ENCODE results near the gene UNC93B1. TPM values are rescaled to one million over a fixed set of nuclear protein-coding genes. Genes with fewer than 3 reads are reported as not detected.

Gene UNC93B1
- total RNA-seq, 4 donors from 2014 or later: 16.6 to 38.4 (median 31.6) TPM

DNA sequence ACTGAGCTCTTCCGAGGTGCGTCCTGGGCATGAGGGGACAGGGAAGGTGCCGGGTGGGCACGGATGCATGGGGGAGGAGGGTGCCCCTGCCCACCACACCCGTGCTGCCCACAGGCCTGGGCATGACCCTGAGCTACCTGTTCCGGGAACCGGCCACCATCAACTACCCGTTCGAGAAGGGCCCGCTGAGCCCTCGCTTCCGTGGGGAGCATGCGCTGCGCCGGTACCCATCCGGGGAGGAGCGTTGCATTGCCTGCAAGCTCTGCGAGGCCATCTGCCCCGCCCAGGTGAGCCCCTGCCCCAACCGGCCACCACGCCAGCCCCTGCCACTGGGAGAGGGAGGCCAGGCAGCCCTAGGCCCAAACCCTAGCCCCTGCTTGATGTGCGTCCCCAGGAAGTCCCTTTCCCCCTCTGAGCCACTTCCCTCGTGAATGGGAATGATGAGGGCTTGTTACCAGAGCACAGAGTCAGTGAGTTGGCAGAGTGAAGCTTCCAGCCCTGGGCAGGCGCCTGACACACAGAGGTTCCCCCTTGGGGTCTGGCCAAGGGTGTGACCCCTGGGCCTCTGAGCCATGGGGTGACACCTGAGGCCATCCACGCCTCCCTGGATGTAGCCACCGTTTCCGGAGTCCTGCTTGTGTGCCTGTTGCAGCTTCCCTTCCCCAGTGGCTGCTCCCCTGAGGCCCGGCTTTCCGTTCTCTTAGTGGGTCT, 29.3 kb upstream of the UNC93B1 start:
- peaks cover 54 to 65% (median 60%) of the 10 kb centered on the region in 4 donors for H3K4me1 ChIP-seq

DNA sequence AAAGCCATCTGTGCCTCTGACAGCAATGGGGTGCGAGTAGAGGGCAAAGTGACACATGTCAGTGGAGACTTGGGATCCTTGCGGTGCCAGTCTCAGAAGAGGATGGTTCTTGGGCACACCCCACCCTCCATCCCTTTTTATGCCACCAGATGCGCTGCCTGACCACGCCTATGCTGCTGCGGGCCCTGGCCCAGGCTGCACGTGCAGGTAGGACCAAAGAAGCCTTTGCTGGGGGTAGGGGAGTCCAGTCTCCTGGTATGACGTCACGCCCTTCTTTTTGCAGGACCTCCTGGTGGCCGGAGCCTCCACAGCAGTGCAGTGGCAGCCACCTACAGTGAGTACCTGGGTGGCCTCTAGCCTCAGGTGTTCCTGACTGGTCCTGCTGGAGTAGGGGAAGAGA, 28.1 kb upstream of the UNC93B1 start:
- H3K27ac ChIP-seq (replicated peaks in 1 of 4): peak overlapping the region; percentile 90 to 95 (median 92)
- no peak for TF ChIP-seq EP300 (IDR thresholded peaks at IDR 0.05)
- TF ChIP-seq, protein P1, sequence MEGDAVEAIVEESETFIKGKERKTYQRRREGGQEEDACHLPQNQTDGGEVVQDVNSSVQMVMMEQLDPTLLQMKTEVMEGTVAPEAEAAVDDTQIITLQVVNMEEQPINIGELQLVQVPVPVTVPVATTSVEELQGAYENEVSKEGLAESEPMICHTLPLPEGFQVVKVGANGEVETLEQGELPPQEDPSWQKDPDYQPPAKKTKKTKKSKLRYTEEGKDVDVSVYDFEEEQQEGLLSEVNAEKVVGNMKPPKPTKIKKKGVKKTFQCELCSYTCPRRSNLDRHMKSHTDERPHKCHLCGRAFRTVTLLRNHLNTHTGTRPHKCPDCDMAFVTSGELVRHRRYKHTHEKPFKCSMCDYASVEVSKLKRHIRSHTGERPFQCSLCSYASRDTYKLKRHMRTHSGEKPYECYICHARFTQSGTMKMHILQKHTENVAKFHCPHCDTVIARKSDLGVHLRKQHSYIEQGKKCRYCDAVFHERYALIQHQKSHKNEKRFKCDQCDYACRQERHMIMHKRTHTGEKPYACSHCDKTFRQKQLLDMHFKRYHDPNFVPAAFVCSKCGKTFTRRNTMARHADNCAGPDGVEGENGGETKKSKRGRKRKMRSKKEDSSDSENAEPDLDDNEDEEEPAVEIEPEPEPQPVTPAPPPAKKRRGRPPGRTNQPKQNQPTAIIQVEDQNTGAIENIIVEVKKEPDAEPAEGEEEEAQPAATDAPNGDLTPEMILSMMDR (IDR thresholded peaks at IDR 0.05): no peak
- no peak for TF ChIP-seq POLR2AphosphoS5 (IDR thresholded peaks at IDR 0.05)
- TF ChIP-seq POLR2A (IDR thresholded peaks at IDR 0.05; ENCODE audit: low read depth): no peak
- WGBS: 91% methylated on average over 8 of the region's 9 CpGs

More for the DNA sequence above, 29.3 kb upstream of the UNC93B1 start:
- Histone ChIP-seq H3K9me3 (no peaks in the 10 kb centered on the region), H3K36me3 (peaks cover 15 to 46% (median 32%) of the 10 kb centered on the region in 4 donors), H3K4me3 (no peak overlapping the region), H3K27me3 (no peaks in the 10 kb centered on the region), H3K27ac (replicated peaks in 1 of 4) (peak overlapping the region in 2 of 4 donors; percentile 28 to 91)
- no peak for DNase-seq (ENCODE audit: extremely low spot score)
- intact Hi-C loops (cut with DNase I): no loop called here
- TF ChIP-seq, protein P1 (IDR thresholded peaks at IDR 0.05): no peak
- TF ChIP-seq POLR2AphosphoS5 (IDR thresholded peaks at IDR 0.05) (no peak), POLR2A (IDR thresholded peaks at IDR 0.05; ENCODE audit: low read depth) (no peak), EP300 (IDR thresholded peaks at IDR 0.05) (no peak)
- 92% methylated on average over 18 of the region's 29 CpGs for WGBS

DNA sequence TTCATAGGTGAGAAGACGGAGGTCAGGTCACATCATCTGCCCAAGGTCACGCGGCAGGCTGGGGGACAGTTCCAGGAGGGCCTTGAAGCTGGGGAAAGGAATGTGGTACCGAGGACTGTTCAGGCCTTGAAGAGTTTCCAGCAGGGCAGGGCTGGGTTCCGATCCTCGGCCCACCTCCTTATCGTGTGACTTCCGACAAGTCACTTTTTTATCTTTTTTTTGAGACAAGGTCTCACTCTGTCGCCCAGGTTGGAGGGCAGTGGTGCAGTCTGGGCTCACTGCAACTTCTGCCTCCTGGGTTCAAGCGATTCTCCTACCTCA, 27.2 kb upstream of the UNC93B1 start:
- H3K4me1 ChIP-seq: peaks cover 34 to 45% (median 39%) of the 10 kb centered on the region in 4 donors
- TF ChIP-seq, protein P1 (IDR thresholded peaks at IDR 0.05): no peak
- no peak for TF ChIP-seq POLR2A (IDR thresholded peaks at IDR 0.05; ENCODE audit: low read depth)
- no peak for TF ChIP-seq POLR2AphosphoS5 (IDR thresholded peaks at IDR 0.05)
- TF ChIP-seq EP300 (IDR thresholded peaks at IDR 0.05): no peak
- no peaks in the 10 kb centered on the region for H3K27me3 ChIP-seq
- 14% methylated on average over 10 of the region's 10 CpGs for WGBS
- no peaks in the 10 kb centered on the region for H3K9me3 ChIP-seq
- intact Hi-C loops (cut with DNase I): no loop called here
- peaks cover 15 to 49% (median 28%) of the 10 kb centered on the region in 4 donors for H3K36me3 ChIP-seq
- DNase-seq (ENCODE audit: extremely low spot score): no peak
- peak overlapping the region; percentile 90 to 95 (median 92) for H3K27ac ChIP-seq (replicated peaks in 1 of 4)
- H3K4me3 ChIP-seq: peak overlapping the region; percentile 76 to 99 (median 86)

More for the DNA sequence above, 28.1 kb upstream of the UNC93B1 start:
- peaks cover 43 to 54% (median 48%) of the 10 kb centered on the region in 4 donors for H3K4me1 ChIP-seq
- no peaks in the 10 kb centered on the region for H3K27me3 ChIP-seq
- intact Hi-C loops (cut with DNase I): no loop called here
- no peak for DNase-seq (ENCODE audit: extremely low spot score)
- H3K4me3 ChIP-seq: peak overlapping the region in 2 of 4 donors; percentile 76 to 87
- peaks cover 15 to 47% (median 32%) of the 10 kb centered on the region in 4 donors for H3K36me3 ChIP-seq
- H3K9me3 ChIP-seq: no peaks in the 10 kb centered on the region

GRCh38 chr11:68030318-68031143, 26.6 kb upstream of the UNC93B1 start, which contains the start of gene NDUFS8:
Gene NDUFS8 (plus strand): TSS chr11:68030681. CDS start chr11:68032152, 1,471 bp downstream.
- intact Hi-C loops (cut with DNase I): no loop called here
- Histone ChIP-seq H3K27me3 (no peaks in the 10 kb centered on the region), H3K9me3 (no peaks in the 10 kb centered on the region), H3K4me1 (peaks cover 32 to 41% (median 37%) of the 10 kb centered on the region in 4 donors), H3K36me3 (peaks cover 15 to 50% (median 27%) of the 10 kb centered on the region in 4 donors), H3K4me3 (peak within 1 kb of the TSS; percentile 76 to 99 (median 86)), H3K27ac (replicated peaks in 1 of 4) (peak within 1 kb of the TSS; percentile 90 to 95 (median 92))
- under 1% methylated on average over 30 of the region's 56 CpGs for WGBS
- peak; percentile 79 to 88 for TF ChIP-seq POLR2AphosphoS5 (IDR thresholded peaks at IDR 0.05)
- TF ChIP-seq POLR2A (IDR thresholded peaks at IDR 0.05; ENCODE audit: low read depth): no peak
- TF ChIP-seq EP300 (IDR thresholded peaks at IDR 0.05): no peak
- peak; percentile 99 for DNase-seq (ENCODE audit: extremely low spot score)

Measured in esophagus muscularis mucosa (tissue), 4 donors.